Tongue (tissue), 2 donors: ENCODE measurements around the gene NAA15. TPM values are rescaled to one million over a fixed set of nuclear protein-coding genes. Genes with fewer than 3 reads are reported as not detected.
"Not testable (repeated sequence)": the region's sequence is repeated elsewhere in the genome, so short reads cannot be mapped to it uniquely, and the experiment has no call there.

ENCODE experiments used
- DNase-seq: peaks from one replicate; pipeline ENCODE4 v3.0.0-alpha.2; 2015
- total RNA-seq: library from RNA; depleted of rRNA; stranded (reverse); fragments of >200 nt; gene quantifications from one replicate; pipeline ENCODE4 v1.2.3, GENCODE V29; 2014

Gene NAA15
- total RNA-seq = 38.9 TPM

- DNase-seq = peak; percentile 99
Measured at GRCh38 chr4:139301113-139301820, at the start of gene NAA15. NAA15 (plus strand) TSS chr4:139301505; CDS start chr4:139301778, 273 bp downstream.

- no peak for DNase-seq
Measured at GRCh38 chr4:139253046-139253445, 48.3 kb upstream of the NAA15 start.

- DNase-seq = no peak
Measured at GRCh38 chr4:139253713-139254112, 47.6 kb upstream of the NAA15 start.

- DNase-seq = not testable (repeated sequence)
Measured at GRCh38 chr4:139255581-139255980, 45.7 kb upstream of the NAA15 start.

- no peak for DNase-seq
Measured at GRCh38 chr4:139256349-139256748, 45.0 kb upstream of the NAA15 start.

GRCh38 chr4:139265654-139266053 lies 35.7 kb upstream of the NAA15 start:
- DNase-seq = no peak

- no peak for DNase-seq
Measured at GRCh38 chr4:139266208-139266582, 35.1 kb upstream of the NAA15 start.

- DNase-seq = peak; percentile 44
Measured at GRCh38 chr4:139266583-139267257, 34.6 kb upstream of the NAA15 start.

- DNase-seq = no peak
Measured at GRCh38 chr4:139267301-139267700, 34.0 kb upstream of the NAA15 start.

GRCh38 chr4:139273835-139274234 lies 27.5 kb upstream of the NAA15 start:
- no peak for DNase-seq

GRCh38 chr4:139274790-139275189 lies 26.5 kb upstream of the NAA15 start:
- DNase-seq = no peak

GRCh38 chr4:139275281-139275735 lies 26.0 kb upstream of the NAA15 start:
- no peak for DNase-seq

GRCh38 chr4:139278485-139278884 lies 22.8 kb upstream of the NAA15 start:
- DNase-seq = no peak

- peak; percentile 24 for DNase-seq
Measured at GRCh38 chr4:139278912-139279759, 22.2 kb upstream of the NAA15 start.

GRCh38 chr4:139279760-139280620 lies 21.3 kb upstream of the NAA15 start, which contains the start of gene MGARP:
MGARP (minus strand) TSS chr4:139280225; CDS start chr4:139280158, 67 bp downstream.
- DNase-seq = peak; percentile 38

GRCh38 chr4:139282065-139282720 lies 19.1 kb upstream of the NAA15 start:
- no peak for DNase-seq

- no peak for DNase-seq
Measured at GRCh38 chr4:139282721-139283075, 18.6 kb upstream of the NAA15 start.

GRCh38 chr4:139286186-139286698 lies 15.1 kb upstream of the NAA15 start:
- DNase-seq = no peak

GRCh38 chr4:139295206-139295941 lies 5.9 kb upstream of the NAA15 start:
- peak; percentile 98 for DNase-seq

- DNase-seq = no peak
Measured at GRCh38 chr4:139295942-139296299, 5.4 kb upstream of the NAA15 start.
